CD8-positive, alpha-beta memory T cell (primary cell): Measurements from ENCODE around the gene SERTAD4. TPM values are rescaled to one million over a fixed set of nuclear protein-coding genes. Genes with fewer than 3 reads are reported as not detected.
A peak's percentile ranks its signal among the peaks of the same experiment; 100 is the strongest.

Experiments used
- CTCF ChIA-PET: fragments of 350-600 bp; sonication (Branson Sonifier 250); formaldehyde crosslinking; loops from one replicate; lab custom pipeline; 2021; ENCODE audit warnings: antibody characterized with exemption; lab: Charles Lee
- POLR2A ChIA-PET: fragments of 350-600 bp; sonication (Branson Sonifier 250); formaldehyde crosslinking; loops from one replicate; lab custom pipeline; 2021; ENCODE audit warnings: antibody characterized with exemption; lab: Charles Lee
- DNase-seq, 5 donors: peaks; one replicate each; pipeline versions ENCODE4 v3.0.0 to v3.0.0-alpha.2; 2020 to 2022; ENCODE audit warnings: mixed read lengths in 1 of 5
- H3K27ac ChIP-seq: one replicate; pipeline ENCODE4 v1.7.0; 2013; ENCODE audit warnings: low read depth, mild to moderate bottlenecking, low read length, moderate library complexity
- H3K27me3 ChIP-seq: 2 replicates; pipeline ENCODE4 v1.7.0; 2013; ENCODE audit warnings: low read length, mild to moderate bottlenecking; ENCODE audit not compliant: insufficient read depth, poor library complexity, severe bottlenecking
- H3K36me3 ChIP-seq: 2 replicates; pipeline ENCODE4 v1.7.0; 2013; ENCODE audit warnings: mild to moderate bottlenecking, low read length, moderate library complexity; ENCODE audit not compliant: insufficient read depth
- H3K4me1 ChIP-seq: 2 replicates; pipeline ENCODE4 v1.7.0; 2013; ENCODE audit warnings: mild to moderate bottlenecking, low read length, moderate library complexity; ENCODE audit not compliant: insufficient read depth
- H3K4me3 ChIP-seq: 2 replicates; pipeline ENCODE4 v1.7.0; 2013; ENCODE audit warnings: mild to moderate bottlenecking, low read length
- H3K9me3 ChIP-seq: 2 replicates; pipeline ENCODE4 v1.7.0; 2013; ENCODE audit warnings: mild to moderate bottlenecking, low read length
- H3K27ac Mint-ChIP-seq, 8 donors: one replicate each; pipeline ENCODE4 v1.8.0; 2020 to 2021; ENCODE audit warnings: mixed read lengths in 8 of 8, mild to moderate bottlenecking in 6 of 8, inconsistent platforms in 3 of 8, moderate library complexity in 3 of 8
- H3K27me3 Mint-ChIP-seq, 2 donors: one replicate each; pipeline ENCODE4 v1.8.0; 2020 to 2021; ENCODE audit warnings: mixed read lengths in 2 of 2, mild to moderate bottlenecking in 1 of 2, moderate library complexity in 1 of 2
- H3K36me3 Mint-ChIP-seq, 3 donors: one replicate each; pipeline ENCODE4 v1.8.0; 2020 to 2021; ENCODE audit warnings: mixed read lengths in 3 of 3, inconsistent platforms in 1 of 3, mild to moderate bottlenecking in 1 of 3
- H3K4me1 Mint-ChIP-seq, 3 donors: one replicate each; pipeline ENCODE4 v1.8.0; 2020 to 2021; ENCODE audit warnings: mixed read lengths in 3 of 3, inconsistent platforms in 1 of 3, mild to moderate bottlenecking in 1 of 3
- H3K4me3 Mint-ChIP-seq, 7 donors: one replicate each; pipeline ENCODE4 v1.8.0; 2020 to 2021; ENCODE audit warnings: mixed read lengths in 7 of 7, mild to moderate bottlenecking in 6 of 7, moderate library complexity in 4 of 7, inconsistent platforms in 2 of 7
- H3K9me3 Mint-ChIP-seq, 5 donors: one replicate each; pipeline ENCODE4 v1.8.0; 2020 to 2022; ENCODE audit warnings: mixed read lengths in 5 of 5, mild to moderate bottlenecking in 3 of 5, moderate library complexity in 2 of 5, inconsistent platforms in 1 of 5
- polyA plus RNA-seq: library from polyadenylated mRNA; unstranded; fragments of 300-500 nt; fragmentation: Illumina TruSeq; gene quantifications from one replicate; pipeline ENCODE4 v1.2.3, GENCODE V29; 2021
- total RNA-seq, 2 experiments: library from RNA; stranded (reverse); gene quantifications; one replicate each; pipeline ENCODE4 v1.2.3, GENCODE V29; 2021

SERTAD4 gene
- total and polyA plus RNA-seq, 3 experiments from 2014 or later, result not detected

- H3K36me3 Mint-ChIP-seq, result no peaks in the 10 kb centered on the region
- POLR2A ChIA-PET, result no interaction called here
Measured at GRCh38 chr1:210291786-210292230, 59.2 kb downstream of the SERTAD4 start.

GRCh38 chr1:210292231-210292871, 59.8 kb downstream of the SERTAD4 start:
- peaks cover 5 to 11% (median 5%) of the 10 kb centered on the region in 3 donors for H3K4me1 Mint-ChIP-seq
- peak overlapping the region in 6 of 7 donors; percentile 50 to 67 (median 55) for H3K4me3 Mint-ChIP-seq
- no peaks in the 10 kb centered on the region for H3K9me3 Mint-ChIP-seq
- Histone ChIP-seq H3K36me3 (no peaks in the 10 kb centered on the region), H3K9me3 (no peaks in the 10 kb centered on the region), H3K27me3 (peaks cover 9% of the 10 kb centered on the region), H3K4me1 (no peaks in the 10 kb centered on the region), H3K4me3 (no peak overlapping the region), H3K27ac (no peak overlapping the region)
- DNase-seq, result peak in 1 of 5 donors; percentile 5
- CTCF ChIA-PET, result interaction anchor here (0.6 to 1.2 kb wide), 4 partner anchors 10 to 115 kb away, joined by 3 to 4 read pairs (median 3); no protein-coding TSS in a partner anchor
- no peak overlapping the region for H3K27ac Mint-ChIP-seq
- POLR2A ChIA-PET, result no interaction called here
- no peaks in the 10 kb centered on the region for H3K36me3 Mint-ChIP-seq
- peaks cover 27 to 60% of the 10 kb centered on the region in 2 donors for H3K27me3 Mint-ChIP-seq

More at GRCh38 chr1:210291786-210292230, 59.2 kb downstream of the SERTAD4 start:
- Histone ChIP-seq H3K27me3 (peaks cover 9% of the 10 kb centered on the region), H3K9me3 (no peaks in the 10 kb centered on the region), H3K27ac (no peak overlapping the region), H3K36me3 (no peaks in the 10 kb centered on the region), H3K4me1 (no peaks in the 10 kb centered on the region), H3K4me3 (no peak overlapping the region)
- no peak for DNase-seq
- H3K4me1 Mint-ChIP-seq, result peaks cover 5 to 11% (median 5%) of the 10 kb centered on the region in 3 donors
- peaks cover 27 to 63% of the 10 kb centered on the region in 2 donors for H3K27me3 Mint-ChIP-seq
- CTCF ChIA-PET, result interaction anchor here (0.6 to 1.2 kb wide), 3 partner anchors 9 to 115 kb away, joined by 3 to 4 read pairs (median 3); no protein-coding TSS in a partner anchor
- H3K4me3 Mint-ChIP-seq, result peak overlapping the region in 1 of 7 donors; percentile 24
- H3K9me3 Mint-ChIP-seq, result no peaks in the 10 kb centered on the region
- no peak overlapping the region for H3K27ac Mint-ChIP-seq

DNA sequence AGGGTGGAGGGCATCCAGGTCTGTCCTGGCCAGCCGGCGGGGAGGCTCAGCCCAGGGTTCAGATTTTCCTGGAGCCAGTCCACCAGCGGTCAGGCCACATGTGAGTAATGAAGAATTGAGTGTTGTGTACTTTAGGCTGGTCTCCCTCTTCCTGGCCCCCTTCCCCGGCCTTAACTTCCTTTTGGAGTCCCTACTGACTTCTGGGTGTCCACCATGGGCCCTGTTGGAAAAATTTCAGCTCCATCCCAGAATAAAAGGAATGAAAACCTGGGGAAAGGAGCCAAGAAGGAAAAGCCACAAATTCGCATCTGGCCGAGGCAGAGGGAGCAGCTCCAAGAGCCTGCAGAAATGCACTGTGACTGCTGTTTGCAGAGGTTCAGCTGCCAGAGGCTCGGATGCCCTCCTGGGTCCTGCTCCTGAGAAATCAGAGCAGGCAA, 60.6 kb downstream of the SERTAD4 start:
- peak overlapping the region in 4 of 7 donors; percentile 59 to 72 (median 66) for H3K4me3 Mint-ChIP-seq
- POLR2A ChIA-PET, result no interaction called here
- H3K27me3 Mint-ChIP-seq, result peaks cover 23 to 61% of the 10 kb centered on the region in 2 donors

DNA sequence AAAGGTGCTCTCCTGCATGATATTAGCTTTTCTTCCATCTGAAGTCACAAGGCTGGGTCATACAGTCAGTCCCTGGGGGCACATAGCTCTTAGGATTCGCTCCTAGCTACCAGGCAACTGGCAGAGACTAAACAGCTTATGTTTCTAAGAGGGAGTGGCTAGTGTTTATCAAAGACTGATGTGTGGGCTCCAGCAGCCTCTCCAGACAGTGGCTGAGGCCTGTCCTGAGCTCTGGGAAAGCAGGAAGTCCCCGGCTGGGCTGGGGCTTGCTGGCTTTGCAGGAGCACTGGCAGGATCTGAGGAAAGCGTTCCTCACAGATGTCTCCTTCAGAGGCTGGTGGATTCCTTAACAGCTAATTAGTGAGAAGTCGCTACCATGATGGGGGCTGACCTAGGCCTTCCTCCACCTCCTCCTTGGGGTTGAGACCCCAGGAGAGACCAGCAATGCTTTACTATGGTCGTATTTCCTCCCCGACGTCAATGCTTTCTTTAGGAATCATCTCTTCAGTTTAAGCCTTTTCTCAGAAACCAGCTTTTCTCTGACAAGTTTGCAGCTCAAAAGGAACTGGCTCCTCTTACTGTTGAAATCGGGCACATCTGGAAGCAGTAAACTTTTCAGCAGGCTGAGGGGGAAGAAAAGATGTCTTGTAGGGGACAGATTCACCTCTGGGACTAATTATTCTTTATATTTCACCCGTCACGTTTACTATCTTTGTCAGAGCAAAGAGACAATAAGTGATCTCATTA, 62.6 kb downstream of the SERTAD4 start:
- no peak for DNase-seq
- H3K4me1 Mint-ChIP-seq, result peaks cover 5 to 11% (median 5%) of the 10 kb centered on the region in 3 donors
- ChIA-PET POLR2A (no interaction called here), CTCF (no interaction called here)
- Histone ChIP-seq H3K4me3 (no peak overlapping the region), H3K36me3 (no peaks in the 10 kb centered on the region), H3K27me3 (peaks cover 6% of the 10 kb centered on the region), H3K9me3 (no peaks in the 10 kb centered on the region), H3K4me1 (no peaks in the 10 kb centered on the region), H3K27ac (no peak overlapping the region)
- H3K4me3 Mint-ChIP-seq, result no peak overlapping the region
- H3K36me3 Mint-ChIP-seq, result no peaks in the 10 kb centered on the region
- no peak overlapping the region for H3K27ac Mint-ChIP-seq
- H3K9me3 Mint-ChIP-seq, result no peaks in the 10 kb centered on the region
- peaks cover 17 to 55% of the 10 kb centered on the region in 2 donors for H3K27me3 Mint-ChIP-seq

More for the DNA sequence above, 60.6 kb downstream of the SERTAD4 start:
- Histone ChIP-seq H3K4me3 (no peak overlapping the region), H3K4me1 (no peaks in the 10 kb centered on the region), H3K27me3 (peaks cover 9% of the 10 kb centered on the region), H3K9me3 (no peaks in the 10 kb centered on the region), H3K27ac (no peak overlapping the region), H3K36me3 (no peaks in the 10 kb centered on the region)
- Mint-ChIP-seq H3K27ac (no peak overlapping the region), H3K4me1 (peaks cover 5 to 11% (median 5%) of the 10 kb centered on the region in 3 donors), H3K36me3 (no peaks in the 10 kb centered on the region), H3K9me3 (no peaks in the 10 kb centered on the region)
- DNase-seq, result no peak
- CTCF ChIA-PET, result interaction anchor here (0.9 kb wide), 1 partner anchor 9 kb away, joined by 3 read pairs; no protein-coding TSS in a partner anchor

Other genes starting within 250 kb of the SERTAD4 start
- 1 to 10 TPM; 1.4 to 2.1 TPM for gene HHAT, start 96.1 kb downstream of the SERTAD4 start, total RNA-seq
- 4.6 TPM for gene HHAT, start 96.1 kb downstream of the SERTAD4 start, polyA plus RNA-seq